Muscle layer of colon (tissue), 2 donors: ENCODE results near the gene ZNF524.

ENCODE experiments used
- H3K27ac ChIP-seq: one replicate; pipeline ENCODE4 v1.7.0; 2013; ENCODE audit warnings: low read depth, mild to moderate bottlenecking, low read length, moderate library complexity
- H3K27me3 ChIP-seq, 2 donors: one replicate each; pipeline ENCODE4 v1.7.0; 2013; ENCODE audit warnings: low read length in 2 of 2, mild to moderate bottlenecking in 2 of 2; ENCODE audit not compliant: insufficient read depth in 2 of 2, control insufficient read depth in 1 of 2
- H3K36me3 ChIP-seq: one replicate; pipeline ENCODE4 v1.7.0; 2013; ENCODE audit warnings: mild to moderate bottlenecking, low read length; ENCODE audit not compliant: insufficient read depth
- H3K4me1 ChIP-seq: one replicate; pipeline ENCODE4 v1.7.0; 2013; ENCODE audit warnings: mild to moderate bottlenecking, low read length; ENCODE audit not compliant: insufficient read depth
- H3K4me3 ChIP-seq, 2 donors: one replicate each; pipeline ENCODE4 v1.7.0; 2013; ENCODE audit warnings: low read length in 2 of 2, low read depth in 1 of 2, mild to moderate bottlenecking in 1 of 2, moderate library complexity in 1 of 2
- H3K9ac ChIP-seq: one replicate; pipeline ENCODE4 v1.7.0; 2013; ENCODE audit warnings: low read length
- H3K9me3 ChIP-seq: one replicate; pipeline ENCODE4 v1.7.0; 2013; ENCODE audit warnings: mild to moderate bottlenecking, low read length
- donor health status: abdominal sarcoma.
- donor health status: Adenocarcinoma of cecum.

ZNF524 gene

GRCh38 chr19:55647732-55648584 lies 47.9 kb downstream of the ZNF524 start, which contains the start of gene CCDC106:
Gene CCDC106 (plus strand): TSS chr19:55648212. CDS start chr19:55649047, 835 bp downstream.
- Histone ChIP-seq H3K27ac (peak within 1 kb of the TSS; percentile 81), H3K36me3 (peaks cover 10% of the 10 kb centered on the region), H3K9me3 (no peaks in the 10 kb centered on the region), H3K9ac (peak within 1 kb of the TSS; percentile 11), H3K4me1 (peaks cover 27% of the 10 kb centered on the region), H3K27me3 (no peaks in the 10 kb centered on the region), H3K4me3 (peak within 1 kb of the TSS; percentile 67 to 78)

DNA sequence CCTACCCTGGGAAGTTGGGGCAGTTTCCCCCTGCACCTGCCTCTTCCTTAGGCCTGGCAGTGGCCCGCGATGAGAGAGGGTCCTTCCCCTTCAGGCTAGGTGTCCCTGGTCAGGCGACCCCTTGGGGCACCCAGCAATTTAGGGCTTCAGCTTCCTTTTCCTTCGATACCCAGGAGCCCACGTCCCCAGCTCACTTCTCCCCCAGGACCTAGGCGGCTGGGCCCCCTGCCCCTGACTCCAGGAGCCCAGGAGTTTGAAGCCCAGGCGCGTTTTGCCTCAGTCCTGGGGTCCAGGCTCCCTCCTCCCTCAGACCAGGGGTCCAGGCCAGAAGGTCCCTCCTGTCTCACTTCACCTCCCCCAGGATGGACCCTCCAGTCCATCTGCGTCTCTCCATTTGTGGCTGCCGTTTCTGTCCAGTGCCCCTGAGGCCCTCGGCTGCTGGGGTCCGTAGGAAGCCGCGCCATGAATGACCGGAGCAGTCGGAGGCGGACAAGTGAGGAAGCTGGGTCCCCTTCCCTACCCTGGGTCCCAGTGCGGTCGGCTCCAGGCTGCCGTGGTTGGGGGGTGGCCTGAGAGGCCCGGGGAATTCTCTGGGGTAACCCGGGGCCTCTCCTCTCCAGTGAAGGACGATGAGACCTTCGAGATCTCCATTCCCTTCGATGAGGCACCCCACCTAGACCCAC lies 48.6 kb downstream of the ZNF524 start:
- Histone ChIP-seq H3K36me3 (peaks cover 10% of the 10 kb centered on the region), H3K4me1 (peaks cover 27% of the 10 kb centered on the region), H3K9ac (peak overlapping the region; percentile 11), H3K9me3 (no peaks in the 10 kb centered on the region), H3K27me3 (no peaks in the 10 kb centered on the region), H3K4me3 (peak overlapping the region; percentile 67 to 78), H3K27ac (peak overlapping the region; percentile 81)

- Histone ChIP-seq H3K4me3 (peak overlapping the region; percentile 67 to 78), H3K27me3 (no peaks in the 10 kb centered on the region), H3K27ac (peak overlapping the region; percentile 81), H3K36me3 (peaks cover 10% of the 10 kb centered on the region), H3K4me1 (peaks cover 22% of the 10 kb centered on the region), H3K9ac (peak overlapping the region; percentile 11), H3K9me3 (no peaks in the 10 kb centered on the region)
These were observed 49.4 kb downstream of the ZNF524 start for GRCh38 chr19:55649268-55650125.

GRCh38 chr19:55650126-55650557 lies 50.1 kb downstream of the ZNF524 start:
- Histone ChIP-seq H3K9me3 (no peaks in the 10 kb centered on the region), H3K9ac (no peak overlapping the region), H3K27ac (no peak overlapping the region), H3K4me3 (no peak overlapping the region), H3K27me3 (no peaks in the 10 kb centered on the region), H3K4me1 (peaks cover 18% of the 10 kb centered on the region), H3K36me3 (peaks cover 4% of the 10 kb centered on the region)

- Histone ChIP-seq H3K9me3 (no peaks in the 10 kb centered on the region), H3K27ac (no peak overlapping the region), H3K27me3 (no peaks in the 10 kb centered on the region), H3K36me3 (no peaks in the 10 kb centered on the region), H3K4me3 (no peak overlapping the region), H3K4me1 (peaks cover 20% of the 10 kb centered on the region), H3K9ac (no peak overlapping the region)
These were observed 50.6 kb downstream of the ZNF524 start for GRCh38 chr19:55650602-55651230.

- no peaks in the 10 kb centered on the region for H3K36me3 ChIP-seq
- no peak overlapping the region for H3K9ac ChIP-seq
- H3K27me3 ChIP-seq, result no peaks in the 10 kb centered on the region
- no peaks in the 10 kb centered on the region for H3K9me3 ChIP-seq
- no peak overlapping the region for H3K4me3 ChIP-seq
- no peak overlapping the region for H3K27ac ChIP-seq
- peaks cover 25% of the 10 kb centered on the region for H3K4me1 ChIP-seq
These were observed 51.1 kb downstream of the ZNF524 start for GRCh38 chr19:55651236-55651635.

DNA sequence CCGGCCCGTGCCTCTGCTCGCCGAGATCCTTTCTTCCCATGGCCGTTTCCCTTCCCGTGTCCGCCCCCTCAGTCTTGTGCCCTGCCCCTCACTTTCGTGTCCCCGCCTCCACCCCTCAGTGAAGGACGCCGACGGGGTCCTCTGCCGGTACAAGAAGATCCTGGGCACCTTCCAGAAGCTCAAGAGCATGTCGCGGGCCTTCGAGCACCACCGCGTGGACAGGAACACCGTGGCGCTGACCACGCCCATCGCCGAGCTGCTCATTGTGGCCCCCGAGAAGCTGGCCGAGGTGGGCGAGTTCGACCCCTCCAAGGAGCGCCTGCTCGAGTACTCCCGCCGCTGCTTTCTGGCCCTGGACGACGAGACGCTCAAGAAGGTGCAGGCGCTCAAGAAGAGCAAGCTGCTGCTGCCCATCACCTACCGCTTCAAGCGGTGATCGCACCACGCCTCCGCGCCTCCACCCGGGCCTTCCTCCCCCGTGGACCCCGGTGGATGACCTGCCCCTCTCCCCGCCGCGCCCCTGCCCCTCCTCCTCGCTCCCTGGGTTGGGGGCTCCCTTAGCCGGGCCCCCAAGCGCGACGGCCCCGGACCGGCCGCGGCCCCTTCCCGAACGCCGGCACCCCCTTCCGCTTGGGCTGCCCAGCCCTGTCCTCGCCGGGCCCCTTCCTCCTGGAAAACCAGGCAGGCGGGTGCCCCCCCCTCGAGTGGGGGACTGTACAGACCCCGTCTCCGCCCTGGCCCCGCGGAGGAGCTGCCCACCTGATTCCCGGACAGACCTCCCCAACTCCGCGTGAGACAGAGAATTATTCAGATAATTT lies 52.4 kb downstream of the ZNF524 start:
- Histone ChIP-seq H3K27me3 (no peaks in the 10 kb centered on the region), H3K36me3 (no peaks in the 10 kb centered on the region), H3K4me3 (no peak overlapping the region), H3K9ac (no peak overlapping the region), H3K9me3 (no peaks in the 10 kb centered on the region), H3K27ac (no peak overlapping the region), H3K4me1 (peaks cover 31% of the 10 kb centered on the region)
